Measurements from ENCODE around the gene MAN2B2. TPM values are rescaled to one million over a fixed set of nuclear protein-coding genes. Genes with fewer than 3 reads are reported as not detected.
A peak's percentile ranks its signal among the peaks of the same experiment; 100 is the strongest.
"Not testable (repeated sequence)": the region's sequence is repeated elsewhere in the genome, so short reads cannot be mapped to it uniquely, and the experiment has no call there.

MAN2B2 gene
- total and polyA plus RNA-seq, 7 donors: 3.0 to 24.3 (median 18.7) TPM

DNA sequence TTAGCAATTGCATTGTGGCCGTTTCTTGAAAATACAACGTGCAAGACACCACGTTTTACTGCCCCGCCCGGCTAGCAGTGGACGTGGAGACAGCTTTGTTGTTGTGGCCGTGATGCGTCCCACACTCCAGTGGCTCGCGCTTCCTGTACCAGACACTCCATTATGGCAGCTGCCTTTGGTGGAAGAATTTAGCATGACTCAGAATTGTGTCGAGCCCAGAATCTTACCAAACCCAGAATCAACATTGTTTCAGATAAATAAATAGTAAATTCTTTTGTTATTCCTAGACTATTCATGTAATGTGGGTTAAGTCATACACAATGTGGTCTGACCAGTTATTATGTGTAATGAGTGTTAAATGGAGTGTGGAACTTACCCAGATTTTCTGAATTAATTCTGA is 93.4 kb downstream of the MAN2B2 start:
- Histone ChIP-seq H3K9me3 (no peaks in the 10 kb centered on the region), H3K4me1 (peaks cover 0 to 19% (median 18%) of the 10 kb centered on the region in 4 donors), H3K27me3 (peaks cover 0 to 3% (median 0%) of the 10 kb centered on the region in 3 donors), H3K27ac (no peak overlapping the region), H3K4me3 (no peak overlapping the region), H3K36me3 (peaks cover 0 to 9% (median 0%) of the 10 kb centered on the region in 4 donors)
- WGBS, 2 donors: 65 to 79% methylated on average over 11 of the region's 11 CpGs
- intact Hi-C loops (cut with DNase I): no loop called here
- DNase-seq: no peak
- no peak for TF ChIP-seq POLR2A (IDR thresholded peaks at IDR 0.05)
- no peak for TF ChIP-seq EP300 (IDR thresholded peaks at IDR 0.05)
- TF ChIP-seq CTCF (IDR thresholded peaks at IDR 0.05): no peak

GRCh38 chr4:6671648-6672047 is 96.7 kb downstream of the MAN2B2 start:
- Histone ChIP-seq H3K27ac (no peak overlapping the region), H3K27me3 (no peaks in the 10 kb centered on the region), H3K36me3 (peaks cover 0 to 9% (median 0%) of the 10 kb centered on the region in 4 donors), H3K4me3 (no peak overlapping the region), H3K4me1 (peaks cover 0 to 28% (median 27%) of the 10 kb centered on the region in 4 donors), H3K9me3 (no peaks in the 10 kb centered on the region)
- DNase-seq: no peak
- TF ChIP-seq EP300 (IDR thresholded peaks at IDR 0.05) (no peak), POLR2A (IDR thresholded peaks at IDR 0.05) (no peak)
- WGBS, 2 donors: 93 to 94% methylated on average over 1 of the region's 1 CpG
- intact Hi-C loops (cut with DNase I): no loop called here

GRCh38 chr4:6672131-6672530 is 97.1 kb downstream of the MAN2B2 start:
- DNase-seq: no peak
- 93 to 97% methylated on average over 19 of the region's 19 CpGs for WGBS, 2 donors
- Histone ChIP-seq H3K9me3 (no peaks in the 10 kb centered on the region), H3K36me3 (peaks cover 0 to 9% (median 0%) of the 10 kb centered on the region in 4 donors), H3K4me3 (no peak overlapping the region), H3K27ac (no peak overlapping the region), H3K27me3 (no peaks in the 10 kb centered on the region), H3K4me1 (peaks cover 0 to 33% (median 32%) of the 10 kb centered on the region in 4 donors)
- intact Hi-C loops (cut with DNase I): no loop called here
- no peak for TF ChIP-seq EP300 (IDR thresholded peaks at IDR 0.05)

DNA sequence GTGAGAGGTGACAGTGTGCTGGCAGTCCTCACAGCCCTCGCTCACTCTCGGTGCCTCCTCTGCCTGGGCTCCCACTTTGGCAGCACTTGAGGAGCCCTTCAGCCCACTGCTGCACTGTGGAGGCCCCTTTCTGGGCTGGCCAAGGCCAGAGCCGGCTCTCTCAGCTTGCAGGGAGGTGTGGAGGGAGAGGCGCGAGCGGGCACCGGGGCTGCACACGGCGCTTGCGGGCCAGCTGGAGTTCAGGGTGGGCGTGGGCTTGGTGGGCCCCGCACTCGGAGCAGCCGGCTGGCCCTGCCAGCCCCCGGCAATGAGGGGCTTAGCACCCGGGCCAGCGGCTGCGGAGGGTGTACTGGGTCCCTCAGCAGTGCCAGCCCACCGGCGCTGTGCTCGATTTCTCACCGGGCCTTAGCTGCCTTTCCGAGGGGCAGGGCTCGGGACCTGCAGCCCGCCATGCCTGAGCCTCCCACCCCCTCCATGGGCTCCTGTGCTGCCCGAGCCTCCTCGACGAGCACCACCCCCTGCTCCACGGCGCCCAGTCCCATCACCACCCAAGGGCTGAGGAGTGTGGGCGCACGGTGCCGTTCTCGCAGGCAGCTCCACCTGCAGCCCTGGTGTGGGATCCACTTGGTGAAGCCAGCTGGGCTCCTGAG is 97.7 kb downstream of the MAN2B2 start:
- H3K9me3 ChIP-seq; H3K27me3 ChIP-seq; DNase-seq; H3K36me3 ChIP-seq; intact Hi-C loops (cut with DNase I): not testable (repeated sequence)
- Histone ChIP-seq H3K27ac (peak overlapping the region in 3 of 4 donors; percentile 87 to 93 (median 89)), H3K4me3 (peak overlapping the region in 2 of 4 donors; percentile 72 to 74), H3K4me1 (peaks cover 0 to 37% (median 37%) of the 10 kb centered on the region in 4 donors)
- 96 to 97% methylated on average over 34 of the region's 34 CpGs for WGBS, 2 donors

Other genes with a start within 250 kb of the MAN2B2 start
- 1 to 10 TPM in 3 of 4 donors, under 1 TPM in 1; 0.49 to 2.8 (median 1.3) TPM for gene PPP2R2C, start 102.6 kb upstream of the MAN2B2 start, total RNA-seq
- gene PPP2R2C, start 102.6 kb upstream of the MAN2B2 start, polyA plus RNA-seq: 1 to 10 TPM in 1 of 3 donors, not detected in 2; 1.1 TPM
- gene MRFAP1, start 65.5 kb downstream of the MAN2B2 start, total RNA-seq: 100 to 1,000 TPM; 196 to 226 (median 211) TPM
- 100 to 1,000 TPM; 252 to 261 (median 259) TPM for gene MRFAP1, start 65.5 kb downstream of the MAN2B2 start, polyA plus RNA-seq
- under 1 TPM in 1 of 4 donors, not detected in 3; 0.41 TPM for gene S100P, start 118.7 kb downstream of the MAN2B2 start, total RNA-seq
- gene S100P, start 118.7 kb downstream of the MAN2B2 start, polyA plus RNA-seq: 100 to 1,000 TPM; 110 to 488 (median 396) TPM
- gene MRFAP1L1, start 134.7 kb downstream of the MAN2B2 start, total RNA-seq: 10 to 100 TPM; 53.5 to 82.8 (median 64.8) TPM
- 10 to 100 TPM; 40.7 to 49.0 (median 48.6) TPM for gene MRFAP1L1, start 134.7 kb downstream of the MAN2B2 start, polyA plus RNA-seq
- 10 to 100 TPM in 3 of 4 donors, 1 to 10 TPM in 1; 9.1 to 19.7 (median 14.6) TPM for gene BLOC1S4, start 141.0 kb downstream of the MAN2B2 start, total RNA-seq
- gene BLOC1S4, start 141.0 kb downstream of the MAN2B2 start, polyA plus RNA-seq: 10 to 100 TPM; 12.4 to 14.1 (median 13.2) TPM
- 10 to 100 TPM; 23.8 to 67.9 (median 46.2) TPM for gene KIAA0232, start 207.5 kb downstream of the MAN2B2 start, total RNA-seq
- 10 to 100 TPM in 1 of 3 donors, 1 to 10 TPM in 2; 7.8 to 15.5 (median 9.7) TPM for gene KIAA0232, start 207.5 kb downstream of the MAN2B2 start, polyA plus RNA-seq

Data from sigmoid colon (tissue), 7 donors.